Osteocyte (in vitro differentiated cells): ENCODE measurements around the gene PLCB1. TPM values are rescaled to one million over a fixed set of nuclear protein-coding genes. Genes with fewer than 3 reads are reported as not detected.

Experiments
- DNase-seq: peaks from one replicate; pipeline ENCODE4 v3.0.0; 2021; ENCODE audit warnings: mixed read lengths; ENCODE audit not compliant: unreplicated experiment; ENCODE audit errors: extremely low spot score
- H3K27ac Mint-ChIP-seq: one replicate; pipeline ENCODE4 v1.8.0; 2021; ENCODE audit warnings: mild to moderate bottlenecking, mixed read lengths; ENCODE audit not compliant: unreplicated experiment
- H3K27me3 Mint-ChIP-seq: one replicate; pipeline ENCODE4 v1.8.0; 2021; ENCODE audit warnings: mixed read lengths; ENCODE audit not compliant: unreplicated experiment
- H3K36me3 Mint-ChIP-seq: one replicate; pipeline ENCODE4 v1.8.0; 2021; ENCODE audit warnings: mixed read lengths; ENCODE audit not compliant: unreplicated experiment
- H3K4me1 Mint-ChIP-seq: one replicate; pipeline ENCODE4 v1.8.0; 2021; ENCODE audit warnings: mixed read lengths; ENCODE audit not compliant: unreplicated experiment
- H3K4me3 Mint-ChIP-seq: one replicate; pipeline ENCODE4 v1.8.0; 2021; ENCODE audit warnings: mild to moderate bottlenecking, moderate library complexity, mixed read lengths; ENCODE audit not compliant: unreplicated experiment
- H3K9me3 Mint-ChIP-seq: one replicate; pipeline ENCODE4 v1.8.0; 2021; ENCODE audit warnings: mixed read lengths; ENCODE audit not compliant: unreplicated experiment
- total RNA-seq: library from RNA; stranded (reverse); gene quantifications from 2 replicates; pipeline ENCODE4 v1.2.1, GENCODE V29; 2021
- TF ChIP-seq, protein P1 (sequence below): fragments of 200-600 bp; sonication (generic); IDR thresholded peaks from 2 replicates; pipeline ENCODE4 v1.5.0; 2021; ENCODE audit warnings: antibody characterized with exemption, mild to moderate bottlenecking, moderate library complexity

PLCB1 gene
- total RNA-seq, 1 donor from 2014 or later: 33.3 TPM

DNA sequence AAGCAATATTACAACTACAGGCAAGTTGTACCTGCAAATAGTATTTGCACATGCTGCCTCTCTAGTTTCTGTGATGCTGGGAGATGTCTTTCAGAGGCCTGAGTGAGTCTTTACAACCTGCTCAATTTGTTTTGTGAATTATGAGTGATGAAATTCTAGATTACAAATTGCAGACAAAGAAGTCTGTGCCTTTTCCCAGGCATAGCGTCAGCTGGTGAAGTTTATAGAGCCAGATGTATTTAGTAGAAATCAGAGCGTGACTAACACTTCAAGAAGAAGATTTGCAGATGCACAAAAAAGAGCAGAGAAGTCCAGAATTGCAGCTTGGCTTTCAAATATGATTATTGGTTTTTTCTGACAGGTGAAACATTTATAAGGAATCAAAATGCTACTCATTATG lies 289.9 kb downstream of the PLCB1 start:
- H3K4me3 Mint-ChIP-seq: no peak overlapping the region
- no peaks in the 10 kb centered on the region for H3K27me3 Mint-ChIP-seq
- H3K27ac Mint-ChIP-seq: no peak overlapping the region
- TF ChIP-seq, protein P1, sequence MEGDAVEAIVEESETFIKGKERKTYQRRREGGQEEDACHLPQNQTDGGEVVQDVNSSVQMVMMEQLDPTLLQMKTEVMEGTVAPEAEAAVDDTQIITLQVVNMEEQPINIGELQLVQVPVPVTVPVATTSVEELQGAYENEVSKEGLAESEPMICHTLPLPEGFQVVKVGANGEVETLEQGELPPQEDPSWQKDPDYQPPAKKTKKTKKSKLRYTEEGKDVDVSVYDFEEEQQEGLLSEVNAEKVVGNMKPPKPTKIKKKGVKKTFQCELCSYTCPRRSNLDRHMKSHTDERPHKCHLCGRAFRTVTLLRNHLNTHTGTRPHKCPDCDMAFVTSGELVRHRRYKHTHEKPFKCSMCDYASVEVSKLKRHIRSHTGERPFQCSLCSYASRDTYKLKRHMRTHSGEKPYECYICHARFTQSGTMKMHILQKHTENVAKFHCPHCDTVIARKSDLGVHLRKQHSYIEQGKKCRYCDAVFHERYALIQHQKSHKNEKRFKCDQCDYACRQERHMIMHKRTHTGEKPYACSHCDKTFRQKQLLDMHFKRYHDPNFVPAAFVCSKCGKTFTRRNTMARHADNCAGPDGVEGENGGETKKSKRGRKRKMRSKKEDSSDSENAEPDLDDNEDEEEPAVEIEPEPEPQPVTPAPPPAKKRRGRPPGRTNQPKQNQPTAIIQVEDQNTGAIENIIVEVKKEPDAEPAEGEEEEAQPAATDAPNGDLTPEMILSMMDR: no peak
- DNase-seq: no peak
- no peaks in the 10 kb centered on the region for H3K36me3 Mint-ChIP-seq
- H3K4me1 Mint-ChIP-seq: peaks cover 4% of the 10 kb centered on the region
- no peaks in the 10 kb centered on the region for H3K9me3 Mint-ChIP-seq

DNA sequence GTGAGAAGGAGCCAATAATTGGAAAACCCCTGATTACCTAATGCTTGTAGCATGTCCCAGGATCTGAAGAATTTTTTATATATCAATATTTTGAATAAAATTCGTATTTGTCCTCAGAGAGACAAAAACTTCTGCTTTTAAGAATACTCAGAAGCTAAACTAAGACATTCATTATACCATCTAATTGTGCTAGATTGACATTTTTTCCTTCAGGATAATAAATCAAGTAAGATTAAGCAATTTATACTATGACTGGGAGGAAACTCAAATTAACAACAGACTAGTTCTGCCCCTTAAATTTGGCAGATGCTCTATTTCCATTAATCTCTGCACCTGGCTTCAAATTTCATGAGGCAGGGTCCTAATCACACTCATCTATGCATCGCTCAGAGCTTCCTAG lies 291.4 kb downstream of the PLCB1 start:
- no peak overlapping the region for H3K4me3 Mint-ChIP-seq

DNA sequence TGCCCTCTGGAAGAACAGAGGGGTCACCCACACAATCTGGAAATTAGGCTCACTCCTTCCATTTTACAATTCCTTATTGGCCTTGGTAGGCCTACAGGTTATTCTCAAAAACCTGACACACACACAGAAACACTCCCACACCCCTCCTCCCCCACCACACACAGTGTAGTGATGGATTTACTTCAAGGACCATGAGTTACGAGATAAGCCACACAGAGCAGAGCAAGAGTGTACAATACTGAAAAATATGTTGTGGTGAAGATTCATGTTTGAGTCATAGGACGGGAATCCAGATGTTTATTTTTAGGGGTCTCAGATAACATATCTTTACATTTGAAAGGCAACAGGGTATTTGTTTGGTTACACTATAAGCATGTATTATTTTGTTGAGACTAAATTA lies 291.9 kb downstream of the PLCB1 start:
- Mint-ChIP-seq H3K4me1 (peaks cover 4% of the 10 kb centered on the region), H3K9me3 (no peaks in the 10 kb centered on the region), H3K4me3 (no peak overlapping the region), H3K27me3 (no peaks in the 10 kb centered on the region), H3K36me3 (no peaks in the 10 kb centered on the region), H3K27ac (no peak overlapping the region)
- no peak for DNase-seq
- TF ChIP-seq, protein P1: no peak

More for the DNA sequence above, 291.4 kb downstream of the PLCB1 start:
- H3K36me3 Mint-ChIP-seq: no peaks in the 10 kb centered on the region
- DNase-seq: no peak
- peaks cover 4% of the 10 kb centered on the region for H3K4me1 Mint-ChIP-seq
- H3K27ac Mint-ChIP-seq: no peak overlapping the region
- no peaks in the 10 kb centered on the region for H3K27me3 Mint-ChIP-seq
- TF ChIP-seq, protein P1: no peak
- H3K9me3 Mint-ChIP-seq: no peaks in the 10 kb centered on the region

DNA sequence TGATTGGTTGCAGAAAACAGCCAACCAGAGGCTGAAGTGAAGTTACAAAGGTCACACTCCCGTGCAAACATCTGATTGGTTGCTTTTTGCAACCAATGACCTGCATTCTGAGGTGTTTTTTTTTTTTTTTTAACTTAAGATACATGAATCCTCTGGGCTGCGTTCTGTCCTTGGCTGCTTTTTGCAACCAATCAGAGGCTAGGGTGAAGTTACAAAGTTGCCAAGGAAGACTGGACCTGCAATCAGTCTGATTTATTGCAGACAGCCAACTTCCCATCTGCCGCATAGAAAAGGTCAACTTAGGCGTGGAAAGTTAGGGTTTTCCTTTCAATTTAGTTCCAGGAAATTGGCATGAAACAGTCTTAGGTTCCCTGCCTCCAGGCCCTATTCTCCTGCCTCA lies 292.9 kb downstream of the PLCB1 start:
- H3K27ac Mint-ChIP-seq: no peak overlapping the region
- DNase-seq: no peak
- H3K27me3 Mint-ChIP-seq: no peaks in the 10 kb centered on the region
- H3K36me3 Mint-ChIP-seq: no peaks in the 10 kb centered on the region
- H3K4me3 Mint-ChIP-seq: no peak overlapping the region
- peaks cover 4% of the 10 kb centered on the region for H3K4me1 Mint-ChIP-seq
- TF ChIP-seq, protein P1: no peak
- H3K9me3 Mint-ChIP-seq: no peaks in the 10 kb centered on the region

DNA sequence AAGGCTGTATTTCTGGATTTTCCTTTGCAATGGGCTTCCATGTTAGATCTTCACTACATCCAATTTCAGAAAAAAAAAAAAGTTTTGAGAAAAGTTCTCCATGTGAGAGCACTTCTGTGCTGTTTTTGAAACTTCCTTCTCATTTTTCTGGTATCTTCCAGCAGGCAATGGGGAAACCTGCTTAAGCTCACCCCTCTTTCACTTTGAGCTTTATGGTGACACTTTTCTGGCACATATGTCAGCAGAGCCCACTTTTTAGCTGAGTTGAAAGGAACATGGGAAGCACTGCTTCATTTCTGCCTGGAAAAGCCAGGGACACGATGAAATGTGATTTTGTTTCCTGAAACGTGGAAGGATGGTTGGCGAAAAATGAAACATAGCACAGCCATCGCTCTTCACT lies 293.7 kb downstream of the PLCB1 start:
- no peak for DNase-seq
- Mint-ChIP-seq H3K27ac (no peak overlapping the region), H3K27me3 (no peaks in the 10 kb centered on the region), H3K4me3 (no peak overlapping the region), H3K36me3 (no peaks in the 10 kb centered on the region), H3K9me3 (no peaks in the 10 kb centered on the region), H3K4me1 (peaks cover 4% of the 10 kb centered on the region)
- TF ChIP-seq, protein P1: no peak
